Stimulated activated naive CD8-positive, alpha-beta T cell treated with anti-CD3 and anti-CD28 coated beads, Interleukin-15, Interleukin-2, amounts not matched to agents 100 ng/mL and 50 ng/mL, for 24 hours (primary cell): ENCODE measurements around the gene KIF13A.
A peak's percentile ranks its signal among the peaks of the same experiment; 100 is the strongest.
"Not testable (repeated sequence)": the region's sequence is repeated elsewhere in the genome, so short reads cannot be mapped to it uniquely, and the experiment has no call there.

Experiments used
- H3K27ac Mint-ChIP-seq: one replicate; pipeline ENCODE4 v1.8.0; 2021; ENCODE audit warnings: mild to moderate bottlenecking, mixed read lengths
- H3K27me3 Mint-ChIP-seq: one replicate; pipeline ENCODE4 v1.8.0; 2021; ENCODE audit warnings: mixed read lengths
- H3K36me3 Mint-ChIP-seq: one replicate; pipeline ENCODE4 v1.8.0; 2021; ENCODE audit warnings: low read depth, mixed read lengths
- H3K4me1 Mint-ChIP-seq: one replicate; pipeline ENCODE4 v1.8.0; 2021; ENCODE audit warnings: low read depth, mixed read lengths
- H3K4me3 Mint-ChIP-seq: one replicate; pipeline ENCODE4 v1.8.0; 2021; ENCODE audit warnings: mild to moderate bottlenecking, mixed read lengths
- H3K9me3 Mint-ChIP-seq: one replicate; pipeline ENCODE4 v1.8.0; 2021; ENCODE audit warnings: mixed read lengths

The KIF13A gene

GRCh38 chr6:17917837-17918763 lies 69.3 kb downstream of the KIF13A start:
- Mint-ChIP-seq H3K36me3 (no peaks in the 10 kb centered on the region), H3K9me3 (no peaks in the 10 kb centered on the region), H3K4me1 (no peaks in the 10 kb centered on the region), H3K27me3 (no peaks in the 10 kb centered on the region), H3K27ac (no peak overlapping the region), H3K4me3 (no peak overlapping the region)

DNA sequence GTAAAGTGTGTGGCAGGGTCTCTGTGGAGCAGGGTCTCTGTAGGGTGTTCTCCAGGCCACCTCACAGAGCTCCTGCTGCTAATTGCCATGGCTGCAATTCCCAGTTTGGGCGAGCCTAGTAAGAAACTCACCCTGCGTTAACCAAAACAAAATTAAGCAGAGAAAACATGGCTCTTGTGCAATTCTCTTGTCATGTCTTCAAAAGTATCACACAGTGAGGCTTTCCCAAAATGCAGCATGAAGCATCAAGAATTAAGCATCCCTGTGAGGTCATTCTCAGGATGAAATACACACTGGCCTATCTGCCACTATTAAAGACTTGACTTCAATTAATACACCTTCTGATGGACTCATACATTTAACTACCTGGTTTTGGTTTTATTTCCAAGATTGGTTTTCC lies 72.8 kb downstream of the KIF13A start:
- H3K27ac Mint-ChIP-seq, result no peak overlapping the region
- H3K36me3 Mint-ChIP-seq, result no peaks in the 10 kb centered on the region
- no peak overlapping the region for H3K4me3 Mint-ChIP-seq
- H3K9me3 Mint-ChIP-seq, result no peaks in the 10 kb centered on the region
- no peaks in the 10 kb centered on the region for H3K4me1 Mint-ChIP-seq
- no peaks in the 10 kb centered on the region for H3K27me3 Mint-ChIP-seq

DNA sequence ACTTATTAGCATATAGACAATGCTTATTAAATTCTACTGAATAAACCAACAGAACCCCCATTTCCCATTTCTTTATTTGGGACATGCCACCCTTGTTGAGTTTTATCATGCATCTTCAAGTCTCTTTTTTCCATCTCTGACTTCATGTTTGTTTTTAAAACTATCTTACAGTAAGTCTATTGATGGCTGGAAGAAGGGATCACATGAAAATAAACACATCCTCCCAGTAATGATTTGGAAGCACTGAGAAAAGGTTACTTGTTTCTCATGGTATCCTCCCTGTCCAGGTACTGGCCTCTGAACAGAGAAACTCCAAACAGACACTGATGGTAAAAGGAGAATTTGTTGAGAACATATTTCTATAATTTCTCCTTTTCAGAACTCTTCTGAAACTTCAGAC lies 74.9 kb downstream of the KIF13A start:
- Mint-ChIP-seq H3K9me3 (peaks cover 2% of the 10 kb centered on the region), H3K27ac (no peak overlapping the region), H3K27me3 (peaks cover 4% of the 10 kb centered on the region), H3K4me1 (peaks cover 6% of the 10 kb centered on the region), H3K36me3 (no peaks in the 10 kb centered on the region), H3K4me3 (no peak overlapping the region)

- H3K4me1 Mint-ChIP-seq, result peaks cover 10% of the 10 kb centered on the region
- not testable (repeated sequence) for H3K9me3 Mint-ChIP-seq, H3K27me3 Mint-ChIP-seq, H3K4me3 Mint-ChIP-seq, H3K27ac Mint-ChIP-seq, H3K36me3 Mint-ChIP-seq
These were observed 75.8 kb downstream of the KIF13A start for GRCh38 chr6:17911656-17912055.

DNA sequence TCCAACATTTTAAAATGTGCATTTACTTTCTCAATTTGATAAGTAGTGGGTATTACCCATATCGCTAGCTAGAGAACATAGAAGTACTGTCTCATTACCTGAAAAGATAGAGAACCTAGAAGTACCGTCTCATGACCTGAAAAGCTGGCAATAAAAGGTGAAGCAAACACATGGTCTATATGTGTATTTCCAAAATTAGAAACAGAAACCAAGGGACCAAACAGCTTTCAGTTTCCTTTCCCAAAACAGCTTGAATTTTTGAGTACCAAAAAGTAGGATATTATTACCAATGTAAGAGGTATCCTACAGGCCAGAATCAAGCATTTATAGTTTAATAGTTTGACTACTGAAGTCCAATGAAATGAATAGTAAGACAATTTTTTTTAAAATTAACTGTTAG lies 77.2 kb downstream of the KIF13A start:
- no peaks in the 10 kb centered on the region for H3K36me3 Mint-ChIP-seq
- H3K27ac Mint-ChIP-seq, result no peak overlapping the region
- peaks cover 8% of the 10 kb centered on the region for H3K27me3 Mint-ChIP-seq
- H3K4me1 Mint-ChIP-seq, result peaks cover 10% of the 10 kb centered on the region
- H3K9me3 Mint-ChIP-seq, result peaks cover 2% of the 10 kb centered on the region
- no peak overlapping the region for H3K4me3 Mint-ChIP-seq

DNA sequence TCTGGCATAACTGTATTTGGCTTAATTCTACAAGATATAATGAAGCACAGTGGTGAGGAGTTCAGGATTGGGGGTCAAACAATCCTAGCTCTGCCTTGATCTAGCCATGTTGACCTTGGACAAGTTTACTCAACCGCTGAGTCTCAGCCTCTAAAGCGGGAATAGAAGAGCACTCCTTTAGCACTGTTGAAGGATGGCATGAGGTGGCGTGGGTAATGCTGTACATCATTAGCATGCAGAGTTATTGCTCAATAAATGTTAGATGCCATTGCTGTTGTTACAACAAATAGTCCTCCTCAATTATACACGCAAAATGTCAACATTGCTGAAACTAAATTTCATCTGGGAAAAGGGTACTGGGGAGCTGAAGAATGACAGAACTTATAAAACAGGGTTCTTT lies 78.6 kb downstream of the KIF13A start:
- Mint-ChIP-seq H3K36me3 (no peaks in the 10 kb centered on the region), H3K4me1 (peaks cover 10% of the 10 kb centered on the region), H3K27ac (no peak overlapping the region), H3K9me3 (peaks cover 2% of the 10 kb centered on the region), H3K4me3 (no peak overlapping the region), H3K27me3 (peaks cover 8% of the 10 kb centered on the region)

- Mint-ChIP-seq H3K4me3 (no peak overlapping the region), H3K27ac (peak overlapping the region; percentile 4), H3K36me3 (peaks cover under 1% of the 10 kb centered on the region), H3K4me1 (peaks cover 10% of the 10 kb centered on the region), H3K27me3 (peaks cover 12% of the 10 kb centered on the region), H3K9me3 (peaks cover 2% of the 10 kb centered on the region)
These were observed 79.8 kb downstream of the KIF13A start for GRCh38 chr6:17907406-17908229.

DNA sequence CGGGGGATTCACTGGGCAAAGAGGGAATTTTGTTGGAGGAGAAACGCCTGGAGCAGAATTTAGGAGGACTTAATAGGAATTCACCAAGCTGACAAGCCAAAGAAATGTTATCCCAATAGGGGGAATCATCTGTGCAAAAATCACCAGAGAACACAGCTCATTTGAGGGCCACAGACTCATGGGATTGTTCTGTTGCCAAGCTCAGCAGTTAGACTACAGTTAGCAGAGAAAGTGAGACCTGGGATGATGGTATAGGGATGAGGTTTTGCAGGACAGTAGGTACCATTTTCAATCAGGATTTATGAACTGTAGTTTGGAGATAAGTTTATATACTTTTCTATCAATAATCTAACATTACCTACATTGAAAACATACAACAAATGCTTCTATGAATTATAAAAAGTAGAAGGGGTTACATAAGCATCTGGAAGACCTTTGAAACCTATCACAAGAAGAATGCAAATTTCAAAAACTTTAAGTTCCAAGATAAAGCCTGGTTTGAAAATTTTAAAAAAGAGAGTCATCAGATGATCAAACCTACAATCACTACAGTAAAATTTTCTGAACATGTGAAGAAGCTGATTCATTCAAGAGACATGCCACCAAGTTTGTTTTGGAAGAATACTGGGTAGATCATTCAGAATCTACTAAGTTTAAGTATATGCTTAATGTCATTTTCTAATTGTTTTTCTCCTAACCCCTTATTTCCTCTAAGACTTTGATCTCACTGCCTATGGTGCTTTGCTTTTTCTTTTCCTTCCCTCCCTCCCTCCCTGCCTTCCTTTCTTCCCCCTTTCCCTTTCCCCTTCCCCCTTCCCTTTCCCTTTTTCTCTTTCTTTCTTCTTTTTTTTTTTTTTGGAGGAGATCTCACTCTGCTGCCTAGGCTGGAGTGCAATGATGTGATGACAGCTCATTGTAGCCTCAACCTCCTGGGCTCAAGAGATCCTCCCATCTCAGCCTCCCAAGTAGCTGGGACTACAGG lies 81.5 kb downstream of the KIF13A start:
- Mint-ChIP-seq H3K27me3 (peaks cover 17% of the 10 kb centered on the region), H3K27ac (no peak overlapping the region), H3K4me3 (no peak overlapping the region), H3K9me3 (peaks cover 2% of the 10 kb centered on the region), H3K4me1 (peaks cover 10% of the 10 kb centered on the region), H3K36me3 (peaks cover 4% of the 10 kb centered on the region)

GRCh38 chr6:17904491-17905120 lies 82.8 kb downstream of the KIF13A start:
- peaks cover 10% of the 10 kb centered on the region for H3K4me1 Mint-ChIP-seq
- H3K36me3 Mint-ChIP-seq, result peaks cover 4% of the 10 kb centered on the region
- H3K9me3 Mint-ChIP-seq, result peaks cover 2% of the 10 kb centered on the region
- peaks cover 21% of the 10 kb centered on the region for H3K27me3 Mint-ChIP-seq
- no peak overlapping the region for H3K4me3 Mint-ChIP-seq
- H3K27ac Mint-ChIP-seq, result no peak overlapping the region

GRCh38 chr6:17902974-17903373 lies 84.5 kb downstream of the KIF13A start:
- peaks cover 22% of the 10 kb centered on the region for H3K27me3 Mint-ChIP-seq
- peaks cover 8% of the 10 kb centered on the region for H3K4me1 Mint-ChIP-seq
- peaks cover 4% of the 10 kb centered on the region for H3K36me3 Mint-ChIP-seq
- H3K9me3 Mint-ChIP-seq, result no peaks in the 10 kb centered on the region
- H3K4me3 Mint-ChIP-seq, result no peak overlapping the region
- no peak overlapping the region for H3K27ac Mint-ChIP-seq

GRCh38 chr6:17901493-17901892 lies 85.9 kb downstream of the KIF13A start:
- peaks cover 26% of the 10 kb centered on the region for H3K27me3 Mint-ChIP-seq
- no peaks in the 10 kb centered on the region for H3K4me1 Mint-ChIP-seq
- H3K36me3 Mint-ChIP-seq, result peaks cover 4% of the 10 kb centered on the region
- peaks cover 9% of the 10 kb centered on the region for H3K9me3 Mint-ChIP-seq
- H3K4me3 Mint-ChIP-seq, result no peak overlapping the region
- no peak overlapping the region for H3K27ac Mint-ChIP-seq

- Mint-ChIP-seq H3K27ac (no peak overlapping the region), H3K9me3 (peaks cover 16% of the 10 kb centered on the region), H3K36me3 (peaks cover 4% of the 10 kb centered on the region), H3K27me3 (peaks cover 28% of the 10 kb centered on the region), H3K4me3 (no peak overlapping the region), H3K4me1 (no peaks in the 10 kb centered on the region)
These were observed 87.4 kb downstream of the KIF13A start for GRCh38 chr6:17900011-17900410.

DNA sequence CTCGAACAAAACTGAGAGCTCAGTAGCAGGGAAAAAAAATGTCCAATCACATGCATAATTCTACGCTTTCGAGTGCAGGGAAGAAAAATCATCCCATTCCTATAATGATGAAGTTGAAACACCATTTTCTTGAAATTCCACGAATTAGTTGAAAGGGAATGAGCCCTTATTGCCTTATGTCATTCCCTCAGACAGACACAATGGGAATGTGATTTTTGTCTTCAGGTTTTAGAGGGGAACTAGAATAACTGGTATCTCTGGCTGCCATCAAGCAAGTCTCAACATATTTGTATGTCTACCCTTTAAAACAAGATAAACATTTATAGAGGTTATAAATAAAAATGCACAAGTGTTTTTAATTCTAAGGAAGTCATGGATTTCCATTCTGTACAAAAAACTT lies 87.9 kb downstream of the KIF13A start:
- no peaks in the 10 kb centered on the region for H3K4me1 Mint-ChIP-seq
- peaks cover 28% of the 10 kb centered on the region for H3K27me3 Mint-ChIP-seq
- H3K36me3 Mint-ChIP-seq, result peaks cover 4% of the 10 kb centered on the region
- H3K4me3 Mint-ChIP-seq, result no peak overlapping the region
- H3K27ac Mint-ChIP-seq, result no peak overlapping the region
- peaks cover 16% of the 10 kb centered on the region for H3K9me3 Mint-ChIP-seq

- Mint-ChIP-seq H3K4me1 (no peaks in the 10 kb centered on the region), H3K27ac (no peak overlapping the region), H3K9me3 (peaks cover 16% of the 10 kb centered on the region), H3K36me3 (peaks cover 7% of the 10 kb centered on the region), H3K27me3 (peaks cover 30% of the 10 kb centered on the region), H3K4me3 (no peak overlapping the region)
These were observed 89.8 kb downstream of the KIF13A start for GRCh38 chr6:17897681-17898080.
